ENCODE measurements around the gene NTNG1. TPM values are rescaled to one million over a fixed set of nuclear protein-coding genes. Genes with fewer than 3 reads are reported as not detected.
A peak's percentile ranks its signal among the peaks of the same experiment; 100 is the strongest.

NTNG1 gene
- total and polyA plus RNA-seq, 2 of the 13 experiments (the other 11 are each of a cell fraction or from before 2014, with no cell fraction given): not detected

GRCh38 chr1:107430540-107431228 is 289.8 kb downstream of the NTNG1 start (continued):
- no peak for TF ChIP-seq ZNF510 (CRISPR knock-in tag; IDR thresholded peaks at IDR 0.05; ENCODE audit: low read depth)
- TF ChIP-seq REPIN1 (CRISPR knock-in tag; IDR thresholded peaks at IDR 0.05; ENCODE audit: borderline replicate concordance, low read depth): peak; percentile 65
- TF ChIP-seq ATF1 (CRISPR knock-in tag; IDR thresholded peaks at IDR 0.05): no peak
- peak; percentile 76 for TF ChIP-seq ARID5B (CRISPR knock-in tag; IDR thresholded peaks at IDR 0.05)
- TF ChIP-seq POLR2A (IDR thresholded peaks at IDR 0.05; ENCODE audit: insufficient read depth in 1 of 2, low read depth in 2 of 2, low read length in 2 of 2): no peak
- TF ChIP-seq PRDM4 (CRISPR knock-in tag; IDR thresholded peaks at IDR 0.05; ENCODE audit: borderline replicate concordance): no peak
- TF ChIP-seq NFYC (CRISPR knock-in tag; IDR thresholded peaks at IDR 0.05): no peak
- peak; percentile 35; the same call in 1 of the 2 replicates for TF ChIP-seq GATAD1 (CRISPR knock-in tag; IDR thresholded peaks at IDR 0.05)
- no peak for TF ChIP-seq NR2F1 (CRISPR knock-in tag; IDR thresholded peaks at IDR 0.05)
- no peak for TF ChIP-seq MXD3 (CRISPR knock-in tag; IDR thresholded peaks at IDR 0.05)
- TF ChIP-seq ZKSCAN1 (IDR thresholded peaks at IDR 0.05; ENCODE audit: low read length): no peak
- TF ChIP-seq EEA1 (CRISPR knock-in tag; IDR thresholded peaks at IDR 0.05; ENCODE audit: borderline replicate concordance): no peak
- no peak for TF ChIP-seq ZNF136 (CRISPR knock-in tag; IDR thresholded peaks at IDR 0.05; ENCODE audit: low read depth)
- TF ChIP-seq DNMT3B (CRISPR knock-in tag; conservative IDR thresholded peaks at IDR 0.05): no peak
- TF ChIP-seq ZSCAN20 (CRISPR knock-in tag; IDR thresholded peaks at IDR 0.05; ENCODE audit: borderline replicate concordance): no peak
- TF ChIP-seq STAT6 (CRISPR knock-in tag; IDR thresholded peaks at IDR 0.05; ENCODE audit: borderline replicate concordance): no peak
- no peak for TF ChIP-seq HOXD1 (CRISPR knock-in tag; IDR thresholded peaks at IDR 0.05)
- no peak for TF ChIP-seq ZNF770 (CRISPR knock-in tag; IDR thresholded peaks at IDR 0.05)
